Activated B cell treated with CpG ODN at 0.5 μM for 24 hours (primary cell): ENCODE data around the gene CTIF. TPM values are rescaled to one million over a fixed set of nuclear protein-coding genes. Genes with fewer than 3 reads are reported as not detected.

Experiments used
- ATAC-seq: fragments of 200-7000 bp; cut with Tn5 transposase; one replicate; pipeline ENCODE4 v1.10.0; 2021; ENCODE audit warnings: low read depth, mild to moderate bottlenecking, moderate library complexity
- CTCF ChIA-PET: fragments of 350-600 bp; sonication (Branson Sonifier 250); formaldehyde crosslinking; loops from one replicate; lab custom pipeline; 2021; ENCODE audit warnings: antibody characterized with exemption; lab: Charles Lee
- POLR2A ChIA-PET: fragments of 350-600 bp; sonication (Branson Sonifier 250); formaldehyde crosslinking; loops from one replicate; lab custom pipeline; 2021; ENCODE audit warnings: antibody characterized with exemption; lab: Charles Lee
- DNase-seq: peaks from one replicate; pipeline ENCODE4 v3.0.0; 2022
- H3K27ac Mint-ChIP-seq: one replicate; pipeline ENCODE4 v1.8.0; 2020; ENCODE audit warnings: mixed read lengths
- H3K27me3 Mint-ChIP-seq: one replicate; pipeline ENCODE4 v1.8.0; 2021; ENCODE audit warnings: mixed read lengths
- H3K36me3 Mint-ChIP-seq: one replicate; pipeline ENCODE4 v1.8.0; 2021; ENCODE audit warnings: low read depth, mixed read lengths
- H3K4me1 Mint-ChIP-seq: one replicate; pipeline ENCODE4 v1.8.0; 2021; ENCODE audit warnings: mixed read lengths
- H3K4me3 Mint-ChIP-seq: one replicate; pipeline ENCODE4 v1.8.0; 2020; ENCODE audit warnings: mild to moderate bottlenecking, mixed read lengths
- H3K9me3 Mint-ChIP-seq: one replicate; pipeline ENCODE4 v1.8.0; 2020; ENCODE audit warnings: mixed read lengths
- intact Hi-C: fragments of 100-400 bp; cut with micrococcal nuclease; formaldehyde crosslinking; loops from one replicate; pipeline ENCODE4 v1.15.1; 2024
- total RNA-seq: library from RNA; stranded (reverse); gene quantifications from 2 replicates; pipeline ENCODE4 v1.2.3, GENCODE V29; 2022
- TF ChIP-seq, protein P1 (sequence below): fragments of 200-600 bp; IDR thresholded peaks from one replicate; pipeline ENCODE4 v1.8.0; 2022; ENCODE audit warnings: antibody characterized with exemption, mild to moderate bottlenecking

CTIF gene
- total RNA-seq, 1 donor from 2014 or later = 9.3 TPM

DNA sequence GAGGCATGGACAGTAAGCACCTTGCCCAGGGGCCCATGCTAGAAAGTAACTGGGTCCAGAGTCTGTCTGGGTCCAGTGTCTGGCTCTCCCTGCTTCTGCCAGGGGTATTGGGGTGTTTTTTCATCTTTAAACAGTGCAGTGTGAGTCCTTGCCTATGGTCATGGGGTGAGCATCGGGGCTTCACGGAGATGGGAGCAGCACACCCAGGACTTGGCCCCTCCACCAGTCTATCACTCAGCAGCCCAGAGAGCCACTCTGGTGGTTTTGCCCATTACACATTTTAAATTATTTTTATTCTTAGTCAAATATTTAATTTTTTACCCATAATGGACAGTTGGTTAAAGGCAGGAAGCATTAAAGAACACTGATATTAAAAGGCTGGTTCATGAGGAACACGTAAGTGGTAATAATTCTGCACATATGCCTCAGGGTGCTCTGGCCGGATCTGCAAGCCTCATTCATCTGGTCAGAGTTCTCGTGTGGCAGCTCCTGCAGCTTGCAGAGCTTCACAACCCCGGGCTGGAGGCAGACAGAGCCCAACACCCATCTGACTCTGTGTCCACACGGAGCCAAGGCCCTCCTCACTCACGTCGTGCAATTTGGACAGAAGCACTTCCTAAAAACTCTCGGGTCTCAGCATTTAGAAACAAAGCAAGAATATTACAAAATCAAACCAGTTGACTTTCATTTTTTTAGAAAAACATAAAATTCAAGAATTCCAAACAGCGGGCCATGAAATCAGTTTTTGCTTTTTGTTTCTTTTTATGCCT is 204.1 kb downstream of the CTIF start:
- no peaks in the 10 kb centered on the region for H3K36me3 Mint-ChIP-seq
- TF ChIP-seq, protein P1, sequence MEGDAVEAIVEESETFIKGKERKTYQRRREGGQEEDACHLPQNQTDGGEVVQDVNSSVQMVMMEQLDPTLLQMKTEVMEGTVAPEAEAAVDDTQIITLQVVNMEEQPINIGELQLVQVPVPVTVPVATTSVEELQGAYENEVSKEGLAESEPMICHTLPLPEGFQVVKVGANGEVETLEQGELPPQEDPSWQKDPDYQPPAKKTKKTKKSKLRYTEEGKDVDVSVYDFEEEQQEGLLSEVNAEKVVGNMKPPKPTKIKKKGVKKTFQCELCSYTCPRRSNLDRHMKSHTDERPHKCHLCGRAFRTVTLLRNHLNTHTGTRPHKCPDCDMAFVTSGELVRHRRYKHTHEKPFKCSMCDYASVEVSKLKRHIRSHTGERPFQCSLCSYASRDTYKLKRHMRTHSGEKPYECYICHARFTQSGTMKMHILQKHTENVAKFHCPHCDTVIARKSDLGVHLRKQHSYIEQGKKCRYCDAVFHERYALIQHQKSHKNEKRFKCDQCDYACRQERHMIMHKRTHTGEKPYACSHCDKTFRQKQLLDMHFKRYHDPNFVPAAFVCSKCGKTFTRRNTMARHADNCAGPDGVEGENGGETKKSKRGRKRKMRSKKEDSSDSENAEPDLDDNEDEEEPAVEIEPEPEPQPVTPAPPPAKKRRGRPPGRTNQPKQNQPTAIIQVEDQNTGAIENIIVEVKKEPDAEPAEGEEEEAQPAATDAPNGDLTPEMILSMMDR = no peak
- DNase-seq (no peak), ATAC-seq (no peak)
- ChIA-PET CTCF (no interaction called here), POLR2A (no interaction called here)
- no peaks in the 10 kb centered on the region for H3K9me3 Mint-ChIP-seq
- no peak overlapping the region for H3K4me3 Mint-ChIP-seq
- no peaks in the 10 kb centered on the region for H3K27me3 Mint-ChIP-seq
- intact Hi-C loops = no loop called here
- H3K4me1 Mint-ChIP-seq = no peaks in the 10 kb centered on the region
- H3K27ac Mint-ChIP-seq = no peak overlapping the region

DNA sequence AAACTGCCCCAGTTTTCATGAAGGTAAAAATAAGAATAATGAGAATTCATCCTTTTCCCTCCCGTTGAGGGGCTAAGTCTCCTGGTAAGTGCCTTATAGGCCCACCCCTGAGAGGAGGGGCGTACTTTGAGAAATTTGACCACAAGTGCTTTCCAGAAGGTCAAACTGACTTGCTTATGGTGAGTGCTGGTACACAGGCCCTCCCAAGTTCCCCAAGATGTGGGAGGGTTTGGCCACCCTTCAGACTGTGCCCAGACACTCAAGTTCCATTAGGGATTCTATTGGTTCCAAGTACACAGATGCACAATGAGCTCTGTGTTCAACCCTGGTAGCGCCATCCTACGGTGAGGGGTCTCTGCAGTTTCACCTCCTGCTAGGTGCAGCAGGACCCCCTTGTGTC is 205.1 kb downstream of the CTIF start:
- CTCF ChIA-PET = no interaction called here
- no peaks in the 10 kb centered on the region for H3K9me3 Mint-ChIP-seq
- no peak overlapping the region for H3K4me3 Mint-ChIP-seq
- no peaks in the 10 kb centered on the region for H3K36me3 Mint-ChIP-seq
- DNase-seq (no peak), ATAC-seq (no peak)
- no peaks in the 10 kb centered on the region for H3K27me3 Mint-ChIP-seq
- TF ChIP-seq, protein P1 = no peak
- POLR2A ChIA-PET = no interaction called here
- no peak overlapping the region for H3K27ac Mint-ChIP-seq
- intact Hi-C loops = no loop called here
- H3K4me1 Mint-ChIP-seq = no peaks in the 10 kb centered on the region

DNA sequence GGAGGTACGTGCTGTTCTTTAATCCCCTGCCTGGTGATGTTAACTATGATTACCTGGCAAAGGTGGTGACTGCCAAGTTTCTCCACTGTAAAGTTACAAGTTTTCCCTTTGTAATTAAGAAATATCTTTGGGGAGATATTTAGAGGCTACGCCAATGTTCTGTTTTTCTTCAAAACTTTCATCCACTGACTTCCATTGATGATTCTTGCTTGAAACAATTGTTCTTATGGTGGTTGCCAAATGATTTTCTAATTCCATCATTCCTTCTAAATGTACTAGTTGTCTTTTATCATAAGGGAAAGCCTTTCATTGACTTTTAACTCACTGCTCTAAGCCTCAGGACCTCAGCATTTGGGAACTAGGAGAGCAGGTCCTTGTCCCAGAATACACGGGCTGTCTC is 206.5 kb downstream of the CTIF start:
- no peaks in the 10 kb centered on the region for H3K36me3 Mint-ChIP-seq
- no peak overlapping the region for H3K4me3 Mint-ChIP-seq
- intact Hi-C loops = no loop called here
- TF ChIP-seq, protein P1 = no peak
- CTCF ChIA-PET = no interaction called here
- no peaks in the 10 kb centered on the region for H3K9me3 Mint-ChIP-seq
- POLR2A ChIA-PET = no interaction called here
- H3K4me1 Mint-ChIP-seq = no peaks in the 10 kb centered on the region
- ATAC-seq (no peak), DNase-seq (no peak)
- no peaks in the 10 kb centered on the region for H3K27me3 Mint-ChIP-seq
- no peak overlapping the region for H3K27ac Mint-ChIP-seq

DNA sequence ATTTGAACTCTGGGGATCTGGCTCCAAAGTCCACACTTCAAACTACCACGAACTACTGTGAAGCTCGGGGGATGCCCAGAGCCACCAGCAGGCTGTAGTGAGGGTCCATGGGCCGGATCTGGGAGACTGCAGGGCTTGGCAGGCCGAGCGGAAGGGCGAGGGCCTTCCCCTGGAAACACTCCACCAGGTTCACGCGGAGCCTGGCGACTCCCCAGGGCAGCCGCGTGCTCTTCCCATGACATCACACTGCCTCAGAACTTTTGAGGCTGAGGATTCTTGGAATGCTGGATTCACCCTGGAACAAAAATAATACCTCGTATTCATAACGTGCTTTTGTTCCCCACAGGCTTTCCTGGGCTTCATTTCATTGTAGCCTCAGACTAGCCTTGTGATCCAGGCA is 210.9 kb downstream of the CTIF start:
- ChIA-PET POLR2A (no interaction called here), CTCF (no interaction called here)
- H3K9me3 Mint-ChIP-seq = no peaks in the 10 kb centered on the region
- DNase-seq (no peak), ATAC-seq (no peak)
- H3K4me1 Mint-ChIP-seq = peaks cover under 1% of the 10 kb centered on the region
- H3K36me3 Mint-ChIP-seq = no peaks in the 10 kb centered on the region
- H3K27ac Mint-ChIP-seq = no peak overlapping the region
- TF ChIP-seq, protein P1 = no peak
- H3K27me3 Mint-ChIP-seq = no peaks in the 10 kb centered on the region
- no peak overlapping the region for H3K4me3 Mint-ChIP-seq
- intact Hi-C loops = no loop called here

DNA sequence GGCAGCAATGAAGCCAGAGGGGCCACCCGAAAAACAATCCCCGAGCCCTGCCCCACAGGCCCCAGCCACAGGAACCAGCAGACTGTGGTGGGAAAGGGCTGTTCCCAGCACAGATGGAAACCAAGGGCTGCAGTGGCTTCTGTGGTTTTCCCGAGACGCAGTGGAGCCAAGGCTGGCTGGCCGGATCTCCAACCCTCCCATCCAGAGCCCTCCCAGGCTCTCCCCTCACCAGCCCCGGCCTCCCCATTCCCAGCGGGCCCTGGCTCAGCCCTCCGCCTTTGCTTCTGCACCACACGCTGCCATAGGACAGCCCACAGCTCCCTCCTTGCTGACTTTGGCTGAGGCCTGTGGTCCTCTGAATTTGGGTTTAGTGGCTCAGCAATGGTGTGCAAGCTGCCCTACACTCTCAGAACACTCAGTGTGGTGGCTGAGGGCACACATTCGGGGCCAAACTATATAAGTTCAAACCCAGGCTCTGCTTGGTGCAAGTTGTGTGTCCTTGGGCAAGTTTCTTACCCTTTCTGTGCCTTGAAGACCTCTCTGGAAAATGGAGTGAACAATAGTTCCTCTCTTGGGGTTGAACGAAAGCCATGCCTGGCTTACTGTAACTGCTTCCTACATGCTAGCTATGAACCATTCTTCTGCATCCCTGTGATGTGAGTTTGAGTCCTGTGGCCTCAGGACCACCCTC is 211.8 kb downstream of the CTIF start:
- Mint-ChIP-seq H3K9me3 (no peaks in the 10 kb centered on the region), H3K4me3 (no peak overlapping the region), H3K36me3 (no peaks in the 10 kb centered on the region), H3K27ac (no peak overlapping the region), H3K27me3 (no peaks in the 10 kb centered on the region), H3K4me1 (peaks cover 6% of the 10 kb centered on the region)
- CTCF ChIA-PET = no interaction called here
- TF ChIP-seq, protein P1 = no peak
- POLR2A ChIA-PET = no interaction called here
- ATAC-seq (no peak), DNase-seq (no peak)
- intact Hi-C loops = no loop called here
